M059J (cell line): ENCODE results near the gene ASTN2. TPM values are rescaled to one million over a fixed set of nuclear protein-coding genes. Genes with fewer than 3 reads are reported as not detected.

ENCODE experiments used
- DNase-seq: peaks from one replicate; pipeline ENCODE4 v3.0.0-alpha.2; 2012; ENCODE audit warnings: low read depth
- total RNA-seq: library from RNA; depleted of rRNA; stranded (reverse); fragments of >200 nt; shearing (Covaris generic); gene quantifications from 2 replicates; pipeline ENCODE4 v1.2.3, GENCODE V29; 2014; rRNA removed

Gene ASTN2
- total RNA-seq: 4.2 and 4.3 TPM in 2 replicates

GRCh38 chr9:117414906-117415331 is at the start of gene ASTN2:
TSS of gene ASTN2 (minus strand) at chr9:117415057. CDS start at chr9:117414938, 119 bp downstream.
- no peak for DNase-seq

- DNase-seq: no peak
These were observed 48.0 kb upstream of the ASTN2 start for GRCh38 chr9:117462861-117463260.

- no peak for DNase-seq
These were observed 46.5 kb upstream of the ASTN2 start for GRCh38 chr9:117461386-117461785.

GRCh38 chr9:117460743-117461142 is 45.9 kb upstream of the ASTN2 start:
- no peak for DNase-seq

GRCh38 chr9:117459913-117460312 is 45.1 kb upstream of the ASTN2 start:
- no peak for DNase-seq

GRCh38 chr9:117458066-117458465 is 43.2 kb upstream of the ASTN2 start:
- DNase-seq: no peak

GRCh38 chr9:117454711-117455110 is 39.9 kb upstream of the ASTN2 start:
- DNase-seq: no peak

GRCh38 chr9:117453737-117454136 is 38.9 kb upstream of the ASTN2 start:
- DNase-seq: no peak

- DNase-seq: no peak
These were observed 36.5 kb upstream of the ASTN2 start for GRCh38 chr9:117451311-117451710.

- peak; percentile 20 for DNase-seq
These were observed 33.2 kb upstream of the ASTN2 start for GRCh38 chr9:117448066-117448465.

GRCh38 chr9:117445631-117446030 is 30.8 kb upstream of the ASTN2 start:
- no peak for DNase-seq

- no peak for DNase-seq
These were observed 29.6 kb upstream of the ASTN2 start for GRCh38 chr9:117444501-117444900.

- DNase-seq: no peak
These were observed 22.4 kb upstream of the ASTN2 start for GRCh38 chr9:117437283-117437682.

- DNase-seq: no peak
These were observed 20.9 kb upstream of the ASTN2 start for GRCh38 chr9:117435630-117436261.

GRCh38 chr9:117434566-117434965 is 19.7 kb upstream of the ASTN2 start:
- DNase-seq: no peak

GRCh38 chr9:117430813-117431212 is 16.0 kb upstream of the ASTN2 start:
- DNase-seq: no peak

- no peak for DNase-seq
These were observed 12.6 kb upstream of the ASTN2 start for GRCh38 chr9:117427357-117427913.

GRCh38 chr9:117425566-117425965 is 10.7 kb upstream of the ASTN2 start:
- DNase-seq: no peak

- DNase-seq: no peak
These were observed 9.4 kb upstream of the ASTN2 start for GRCh38 chr9:117424291-117424690.

GRCh38 chr9:117418111-117418510 is 3.3 kb upstream of the ASTN2 start:
- DNase-seq: no peak

GRCh38 chr9:117416856-117417255 is 2.0 kb upstream of the ASTN2 start:
- DNase-seq: no peak

GRCh38 chr9:117415358-117415914 is 579 bp upstream of the ASTN2 start:
- DNase-seq: no peak

- DNase-seq: peak; percentile 9
These were observed 494 bp downstream of the ASTN2 start for GRCh38 chr9:117414220-117414905.
